ENCODE data around the gene PPTC7. TPM values are rescaled to one million over a fixed set of nuclear protein-coding genes. Genes with fewer than 3 reads are reported as not detected.

The PPTC7 gene
- total and polyA plus RNA-seq, 7 donors: 16.1 to 30.3 (median 21.0) TPM

GRCh38 chr12:110616471-110617115 lies 33.5 kb upstream of the PPTC7 start:
- no peak overlapping the region for H3K4me3 ChIP-seq
- H3K36me3 ChIP-seq: peaks cover 0 to 11% (median 0%) of the 10 kb centered on the region in 4 donors
- no peaks in the 10 kb centered on the region for H3K27me3 ChIP-seq
- no peak for DNase-seq
- WGBS, 2 donors: 86 to 96% methylated on average over 5 of the region's 5 CpGs
- TF ChIP-seq CTCF (IDR thresholded peaks at IDR 0.05) (no peak), POLR2AphosphoS5 (IDR thresholded peaks at IDR 0.05) (no peak), EP300 (IDR thresholded peaks at IDR 0.05) (no peak), POLR2A (IDR thresholded peaks at IDR 0.05) (no peak)
- H3K4me1 ChIP-seq: peaks cover 0 to 10% (median 6%) of the 10 kb centered on the region in 4 donors
- H3K9me3 ChIP-seq: no peaks in the 10 kb centered on the region
- intact Hi-C loops (cut with DNase I): loop anchor here (10.0 kb wide), 1 partner anchor 208 kb away; no protein-coding TSS in a partner anchor
- H3K27ac ChIP-seq: no peak overlapping the region

GRCh38 chr12:110615171-110615570 lies 32.1 kb upstream of the PPTC7 start:
- no peaks in the 10 kb centered on the region for H3K9me3 ChIP-seq
- TF ChIP-seq CTCF (IDR thresholded peaks at IDR 0.05) (no peak), POLR2AphosphoS5 (IDR thresholded peaks at IDR 0.05) (no peak), EP300 (IDR thresholded peaks at IDR 0.05) (no peak), POLR2A (IDR thresholded peaks at IDR 0.05) (no peak)
- 80 to 90% methylated on average over 8 of the region's 8 CpGs for WGBS, 2 donors
- intact Hi-C loops (cut with DNase I): loop anchor here (10.0 kb wide), 1 partner anchor 210 kb away; no protein-coding TSS in a partner anchor
- no peaks in the 10 kb centered on the region for H3K27me3 ChIP-seq
- H3K27ac ChIP-seq: no peak overlapping the region
- peaks cover 0 to 10% (median 6%) of the 10 kb centered on the region in 4 donors for H3K4me1 ChIP-seq
- no peak for DNase-seq
- no peak overlapping the region for H3K4me3 ChIP-seq
- H3K36me3 ChIP-seq: peaks cover 0 to 11% (median 0%) of the 10 kb centered on the region in 4 donors

- H3K36me3 ChIP-seq: peaks cover 0 to 11% (median 0%) of the 10 kb centered on the region in 4 donors
- DNase-seq: peak; percentile 98
- H3K27me3 ChIP-seq: no peaks in the 10 kb centered on the region
- 2 to 4% methylated on average over 60 of the region's 60 CpGs for WGBS, 2 donors
- TF ChIP-seq POLR2A (IDR thresholded peaks at IDR 0.05) (peak in 1 of 2 donors; percentile 9), CTCF (IDR thresholded peaks at IDR 0.05) (no peak), EP300 (IDR thresholded peaks at IDR 0.05) (peak in 1 of 4 donors; percentile 85), POLR2AphosphoS5 (IDR thresholded peaks at IDR 0.05) (peak in 3 of 4 donors; percentile 63 to 92 (median 73))
- H3K9me3 ChIP-seq: no peaks in the 10 kb centered on the region
- peak within 1 kb of the TSS; percentile 61 to 78 (median 68) for H3K4me3 ChIP-seq
- H3K27ac ChIP-seq: peak within 1 kb of the TSS; percentile 70 to 79 (median 75)
- H3K4me1 ChIP-seq: peaks cover 0 to 10% (median 6%) of the 10 kb centered on the region in 4 donors
- intact Hi-C loops (cut with DNase I): loop anchor here (5.0 to 10.0 kb wide), 2 partner anchors 211 to 273 kb away; no protein-coding TSS in a partner anchor
Measured at GRCh38 chr12:110613771-110614684, 30.9 kb upstream of the PPTC7 start, which contains the start of gene TCTN1. TCTN1 (plus strand) TSS chr12:110614129; CDS start chr12:110614183, 54 bp downstream.

- TF ChIP-seq POLR2A (IDR thresholded peaks at IDR 0.05) (no peak), EP300 (IDR thresholded peaks at IDR 0.05) (no peak), CTCF (IDR thresholded peaks at IDR 0.05) (no peak), POLR2AphosphoS5 (IDR thresholded peaks at IDR 0.05) (no peak)
- Histone ChIP-seq H3K27ac (peak overlapping the region; percentile 70 to 79 (median 75)), H3K9me3 (no peaks in the 10 kb centered on the region), H3K27me3 (no peaks in the 10 kb centered on the region), H3K4me3 (peak overlapping the region; percentile 61 to 78 (median 68)), H3K4me1 (peaks cover 0 to 10% (median 6%) of the 10 kb centered on the region in 4 donors), H3K36me3 (peaks cover 0 to 11% (median 0%) of the 10 kb centered on the region in 4 donors)
- intact Hi-C loops (cut with DNase I): loop anchor here (5.0 to 10.0 kb wide), 2 partner anchors 212 to 274 kb away; no protein-coding TSS in a partner anchor
- no peak for DNase-seq
- 70 to 82% methylated on average over 23 of the region's 23 CpGs for WGBS, 2 donors
Measured at GRCh38 chr12:110613071-110613770, 30.1 kb upstream of the PPTC7 start.

All from sigmoid colon (tissue), 7 donors.